Measurements from ENCODE around the gene NFS1. TPM values are rescaled to one million over a fixed set of nuclear protein-coding genes. Genes with fewer than 3 reads are reported as not detected.
A peak's percentile ranks its signal among the peaks of the same experiment; 100 is the strongest.

Gene NFS1
- total and polyA plus RNA-seq, 2 experiments from 2014 or later, result 32.6 to 43.9 TPM

DNA sequence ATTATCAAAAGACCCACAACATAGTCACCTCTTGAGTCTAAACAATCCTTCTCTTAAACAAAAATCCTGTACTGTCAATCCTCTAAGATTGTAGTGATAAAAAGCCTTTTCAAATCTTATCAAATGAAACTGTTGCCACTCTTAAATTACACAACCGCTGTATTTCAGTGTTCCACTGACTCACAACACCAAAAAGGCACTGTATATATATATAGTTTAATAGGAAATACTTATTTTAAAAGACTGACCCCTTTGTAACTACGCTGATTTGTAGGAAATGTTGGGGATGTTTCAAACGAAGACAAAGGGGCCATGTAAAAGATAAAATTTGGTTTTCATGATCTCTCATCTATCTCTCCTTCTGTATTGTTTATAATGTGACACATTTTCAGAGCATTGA lies 48.5 kb downstream of the NFS1 start:
- Histone ChIP-seq H3K36me3 (peaks cover 30% of the 10 kb centered on the region), H3K4me3 (no peak overlapping the region)
- TF ChIP-seq, protein P1, sequence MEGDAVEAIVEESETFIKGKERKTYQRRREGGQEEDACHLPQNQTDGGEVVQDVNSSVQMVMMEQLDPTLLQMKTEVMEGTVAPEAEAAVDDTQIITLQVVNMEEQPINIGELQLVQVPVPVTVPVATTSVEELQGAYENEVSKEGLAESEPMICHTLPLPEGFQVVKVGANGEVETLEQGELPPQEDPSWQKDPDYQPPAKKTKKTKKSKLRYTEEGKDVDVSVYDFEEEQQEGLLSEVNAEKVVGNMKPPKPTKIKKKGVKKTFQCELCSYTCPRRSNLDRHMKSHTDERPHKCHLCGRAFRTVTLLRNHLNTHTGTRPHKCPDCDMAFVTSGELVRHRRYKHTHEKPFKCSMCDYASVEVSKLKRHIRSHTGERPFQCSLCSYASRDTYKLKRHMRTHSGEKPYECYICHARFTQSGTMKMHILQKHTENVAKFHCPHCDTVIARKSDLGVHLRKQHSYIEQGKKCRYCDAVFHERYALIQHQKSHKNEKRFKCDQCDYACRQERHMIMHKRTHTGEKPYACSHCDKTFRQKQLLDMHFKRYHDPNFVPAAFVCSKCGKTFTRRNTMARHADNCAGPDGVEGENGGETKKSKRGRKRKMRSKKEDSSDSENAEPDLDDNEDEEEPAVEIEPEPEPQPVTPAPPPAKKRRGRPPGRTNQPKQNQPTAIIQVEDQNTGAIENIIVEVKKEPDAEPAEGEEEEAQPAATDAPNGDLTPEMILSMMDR (IDR thresholded peaks at IDR 0.05; ENCODE audit: low read depth, low read length), result no peak

DNA sequence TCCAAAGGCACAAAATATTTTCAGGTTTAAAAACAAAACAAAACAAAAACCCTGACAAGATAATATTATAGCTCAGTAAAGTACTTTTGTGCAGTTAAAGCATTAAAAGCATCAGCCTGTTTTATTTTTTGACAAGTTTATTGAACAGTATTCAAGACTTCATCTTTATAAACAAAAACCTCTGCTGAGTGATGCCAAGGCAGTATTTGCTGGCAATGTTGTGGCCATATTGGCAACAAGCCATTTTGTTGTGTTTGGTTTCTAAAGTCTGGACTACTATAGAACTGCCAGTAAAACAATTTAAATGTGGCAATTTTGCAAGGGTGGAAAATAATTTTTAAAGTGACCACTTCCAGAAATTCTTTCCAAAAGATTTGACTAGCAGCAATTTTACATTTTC lies 50.3 kb downstream of the NFS1 start:
- no peaks in the 10 kb centered on the region for H3K9me3 ChIP-seq (ENCODE audit: low read depth)
- H3K4me3 ChIP-seq, result no peak overlapping the region
- no peaks in the 10 kb centered on the region for H3K27me3 ChIP-seq
- peaks cover 4% of the 10 kb centered on the region for H3K4me1 ChIP-seq (ENCODE audit: low read depth)
- peak in 1 of 2 donors; percentile 51 for DNase-seq (ENCODE audit: low read depth in 1 of 2, low spot score in 1 of 2)
- peaks cover 16% of the 10 kb centered on the region for H3K36me3 ChIP-seq
- no peak overlapping the region for H3K27ac ChIP-seq
- TF ChIP-seq, protein P1 (IDR thresholded peaks at IDR 0.05; ENCODE audit: low read depth, low read length), result no peak

More for the DNA sequence above, 48.5 kb downstream of the NFS1 start:
- H3K9me3 ChIP-seq (ENCODE audit: low read depth), result no peaks in the 10 kb centered on the region
- no peak for DNase-seq (ENCODE audit: low read depth in 1 of 2, low spot score in 1 of 2)
- H3K4me1 ChIP-seq (ENCODE audit: low read depth), result peaks cover 4% of the 10 kb centered on the region
- H3K27me3 ChIP-seq, result no peaks in the 10 kb centered on the region
- H3K27ac ChIP-seq, result peak overlapping the region; percentile 55

DNA sequence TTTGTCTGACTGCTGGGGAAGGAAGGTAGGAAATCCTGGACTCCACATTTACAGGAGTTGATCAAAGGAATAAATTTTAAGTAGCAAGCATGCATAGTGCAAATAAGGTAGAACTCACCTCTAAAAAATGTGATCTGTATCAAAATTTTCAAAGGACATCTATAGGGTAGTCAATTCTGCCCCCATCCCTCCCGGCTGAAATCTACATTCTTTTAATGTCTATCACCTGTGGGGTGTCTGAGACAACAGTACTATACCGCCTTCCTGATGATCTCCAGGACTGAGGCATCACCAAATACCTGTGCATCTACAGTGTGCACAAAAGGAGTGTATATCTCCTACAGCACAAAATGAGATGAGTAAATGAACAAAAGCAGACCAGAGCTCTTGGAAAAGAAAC lies 54.3 kb downstream of the NFS1 start:
- Histone ChIP-seq H3K4me1 (ENCODE audit: low read depth) (no peaks in the 10 kb centered on the region), H3K27ac (no peak overlapping the region), H3K36me3 (no peaks in the 10 kb centered on the region), H3K4me3 (no peak overlapping the region), H3K27me3 (no peaks in the 10 kb centered on the region), H3K9me3 (ENCODE audit: low read depth) (no peaks in the 10 kb centered on the region)
- TF ChIP-seq, protein P1 (IDR thresholded peaks at IDR 0.05; ENCODE audit: low read depth, low read length), result no peak
- no peak for DNase-seq (ENCODE audit: low read depth in 1 of 2, low spot score in 1 of 2)

DNA sequence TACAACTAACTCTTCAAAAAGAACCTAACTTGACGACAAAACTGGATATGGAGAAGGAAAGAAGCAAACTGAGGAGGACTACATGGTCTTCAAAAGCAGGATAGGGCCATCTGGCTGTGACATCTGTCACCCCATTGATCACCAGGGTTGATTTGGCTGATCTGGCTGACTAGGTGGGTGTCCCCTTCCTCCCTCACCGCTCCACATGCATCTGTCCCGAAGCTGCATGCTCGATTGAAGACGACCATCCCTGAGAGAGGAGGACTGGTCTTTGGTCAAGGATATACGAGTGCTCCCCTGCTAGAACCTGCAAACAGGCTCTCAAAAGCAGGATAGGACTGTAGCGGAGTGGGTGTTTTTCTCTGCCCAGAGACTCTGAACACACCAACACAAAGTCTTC lies 56.1 kb downstream of the NFS1 start:
- H3K4me3 ChIP-seq, result no peak overlapping the region
- DNase-seq (ENCODE audit: low read depth in 1 of 2, low spot score in 1 of 2), result no peak
- no peaks in the 10 kb centered on the region for H3K9me3 ChIP-seq (ENCODE audit: low read depth)
- H3K27me3 ChIP-seq, result no peaks in the 10 kb centered on the region
- peaks cover under 1% of the 10 kb centered on the region for H3K4me1 ChIP-seq (ENCODE audit: low read depth)
- TF ChIP-seq, protein P1 (IDR thresholded peaks at IDR 0.05; ENCODE audit: low read depth, low read length), result no peak
- H3K36me3 ChIP-seq, result no peaks in the 10 kb centered on the region
- H3K27ac ChIP-seq, result no peak overlapping the region

DNA sequence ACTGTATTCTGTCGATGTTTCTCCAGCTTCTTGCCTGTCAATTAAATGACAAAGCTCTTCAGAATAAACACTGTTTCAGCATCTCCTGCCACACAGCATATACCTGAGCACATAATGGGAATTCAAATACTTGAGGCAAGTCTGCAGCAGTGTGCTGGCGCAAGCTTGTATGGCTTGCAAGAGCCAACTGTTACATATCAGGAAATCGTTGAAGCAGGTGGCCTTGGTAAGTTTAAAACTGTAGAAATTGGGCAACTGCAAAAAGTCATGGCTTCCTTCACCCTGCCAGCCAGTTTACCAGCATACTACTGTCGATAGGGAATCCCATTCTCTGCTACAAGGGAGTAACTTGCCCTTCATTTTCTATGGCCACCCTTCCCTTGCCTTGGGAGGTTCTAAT lies 57.4 kb downstream of the NFS1 start:
- no peak for DNase-seq (ENCODE audit: low read depth in 1 of 2, low spot score in 1 of 2)
- TF ChIP-seq, protein P1 (IDR thresholded peaks at IDR 0.05; ENCODE audit: low read depth, low read length), result no peak
- Histone ChIP-seq H3K4me3 (no peak overlapping the region), H3K36me3 (no peaks in the 10 kb centered on the region), H3K27me3 (no peaks in the 10 kb centered on the region), H3K4me1 (ENCODE audit: low read depth) (peaks cover 5% of the 10 kb centered on the region), H3K9me3 (ENCODE audit: low read depth) (no peaks in the 10 kb centered on the region), H3K27ac (no peak overlapping the region)

DNA sequence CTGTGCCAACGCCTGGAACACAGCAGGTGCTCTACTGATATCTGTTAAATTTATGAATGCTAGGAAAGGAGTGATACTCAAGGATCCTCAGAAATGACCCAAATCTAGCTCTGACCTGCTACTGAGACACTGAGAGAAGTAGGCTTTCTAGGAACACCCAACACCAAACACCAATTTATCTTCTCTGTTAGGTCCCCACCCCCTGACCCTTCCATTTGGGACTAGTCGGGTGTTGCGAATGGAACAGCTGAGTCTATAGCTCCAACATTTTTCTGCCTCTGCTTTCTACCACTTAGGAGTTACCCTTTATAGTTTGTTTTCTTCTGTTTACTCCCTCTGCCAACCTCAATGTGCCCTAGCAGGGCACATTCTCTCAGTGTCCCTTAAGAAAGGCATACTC lies 58.4 kb downstream of the NFS1 start:
- Histone ChIP-seq H3K4me1 (ENCODE audit: low read depth) (peaks cover 14% of the 10 kb centered on the region), H3K27me3 (no peaks in the 10 kb centered on the region), H3K27ac (peak overlapping the region; percentile 46), H3K36me3 (no peaks in the 10 kb centered on the region), H3K9me3 (ENCODE audit: low read depth) (no peaks in the 10 kb centered on the region), H3K4me3 (no peak overlapping the region)
- TF ChIP-seq, protein P1 (IDR thresholded peaks at IDR 0.05; ENCODE audit: low read depth, low read length), result no peak
- no peak for DNase-seq (ENCODE audit: low read depth in 1 of 2, low spot score in 1 of 2)
